A673 (cell line): ENCODE data around the gene SCAF4.

Source experiments
- EZH2 ChIP-seq: fragments of 200-600 bp; sonication (generic); IDR thresholded peaks from 2 replicates; pipeline ENCODE4 v1.6.1; 2017; ENCODE audit warnings: borderline replicate concordance, low read depth, mild to moderate bottlenecking, mixed read lengths, antibody characterized with exemption, low read length; ENCODE audit not compliant: poor library complexity, severe bottlenecking
- TF ChIP-seq, protein P1 (sequence below): fragments of 300-800, 200-600 bp; sonication (generic); conservative IDR thresholded peaks from 2 replicates; pipeline ENCODE4 v1.5.1; 2017; ENCODE audit warnings: low read depth, mild to moderate bottlenecking, antibody characterized with exemption, low read length, moderate library complexity, mixed read lengths

DNA sequence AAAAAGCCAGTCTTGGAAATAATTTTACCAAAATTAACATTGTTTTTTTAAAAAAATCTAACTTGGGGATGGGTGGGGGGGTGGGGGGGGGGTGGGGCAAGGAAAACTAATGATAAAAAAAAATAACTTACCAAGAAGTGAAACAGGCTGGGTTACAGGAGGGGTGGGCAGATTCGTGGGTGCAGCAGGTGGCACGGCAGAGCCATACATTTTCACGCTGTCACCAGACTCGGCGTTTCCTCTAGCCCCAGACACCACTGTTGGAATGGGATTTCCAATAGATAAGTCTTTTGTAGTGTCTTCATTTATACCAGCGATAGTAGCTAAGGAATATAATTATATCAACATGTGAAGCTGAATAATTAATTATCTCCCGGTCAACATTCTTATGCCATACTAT lies 47.0 kb downstream of the SCAF4 start:
- TF ChIP-seq, protein P1, sequence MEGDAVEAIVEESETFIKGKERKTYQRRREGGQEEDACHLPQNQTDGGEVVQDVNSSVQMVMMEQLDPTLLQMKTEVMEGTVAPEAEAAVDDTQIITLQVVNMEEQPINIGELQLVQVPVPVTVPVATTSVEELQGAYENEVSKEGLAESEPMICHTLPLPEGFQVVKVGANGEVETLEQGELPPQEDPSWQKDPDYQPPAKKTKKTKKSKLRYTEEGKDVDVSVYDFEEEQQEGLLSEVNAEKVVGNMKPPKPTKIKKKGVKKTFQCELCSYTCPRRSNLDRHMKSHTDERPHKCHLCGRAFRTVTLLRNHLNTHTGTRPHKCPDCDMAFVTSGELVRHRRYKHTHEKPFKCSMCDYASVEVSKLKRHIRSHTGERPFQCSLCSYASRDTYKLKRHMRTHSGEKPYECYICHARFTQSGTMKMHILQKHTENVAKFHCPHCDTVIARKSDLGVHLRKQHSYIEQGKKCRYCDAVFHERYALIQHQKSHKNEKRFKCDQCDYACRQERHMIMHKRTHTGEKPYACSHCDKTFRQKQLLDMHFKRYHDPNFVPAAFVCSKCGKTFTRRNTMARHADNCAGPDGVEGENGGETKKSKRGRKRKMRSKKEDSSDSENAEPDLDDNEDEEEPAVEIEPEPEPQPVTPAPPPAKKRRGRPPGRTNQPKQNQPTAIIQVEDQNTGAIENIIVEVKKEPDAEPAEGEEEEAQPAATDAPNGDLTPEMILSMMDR, result no peak
- TF ChIP-seq EZH2, result no peak
